Transverse colon (tissue), 4 donors: ENCODE measurements around the gene CDK5RAP2.

ENCODE experiments used
- EP300 ChIP-seq: sonication (generic); formaldehyde crosslinking; IDR thresholded peaks from one replicate; pipeline ENCODE4 v1.6.1; 2017; ENCODE audit warnings: antibody characterized with exemption, low read depth
- POLR2A ChIP-seq: fragments of 450-650 bp; IDR thresholded peaks from one replicate; pipeline ENCODE4 v1.6.1; 2016; ENCODE audit warnings: antibody characterized with exemption, mild to moderate bottlenecking, moderate library complexity
- POLR2AphosphoS5 ChIP-seq, 3 donors: sonication (generic); formaldehyde crosslinking; IDR thresholded peaks; one replicate each; pipeline ENCODE4 v1.6.1; 2016; ENCODE audit warnings: antibody characterized with exemption in 3 of 3
- TF ChIP-seq, protein P1 (sequence below), 5 experiments: fragments of 200-600 bp in 3 of 5; fragments of 450-650 bp in 2 of 5; sonication (generic) in 3 of 5; IDR thresholded peaks; 1 replicate in 2 of 5; 2 replicates in 3 of 5; pipeline ENCODE4 v1.5.1; 2016 to 2017; ENCODE audit warnings: antibody characterized with exemption in 5 of 5, inconsistent platforms in 3 of 5, mild to moderate bottlenecking in 2 of 5, moderate library complexity in 1 of 5

DNA sequence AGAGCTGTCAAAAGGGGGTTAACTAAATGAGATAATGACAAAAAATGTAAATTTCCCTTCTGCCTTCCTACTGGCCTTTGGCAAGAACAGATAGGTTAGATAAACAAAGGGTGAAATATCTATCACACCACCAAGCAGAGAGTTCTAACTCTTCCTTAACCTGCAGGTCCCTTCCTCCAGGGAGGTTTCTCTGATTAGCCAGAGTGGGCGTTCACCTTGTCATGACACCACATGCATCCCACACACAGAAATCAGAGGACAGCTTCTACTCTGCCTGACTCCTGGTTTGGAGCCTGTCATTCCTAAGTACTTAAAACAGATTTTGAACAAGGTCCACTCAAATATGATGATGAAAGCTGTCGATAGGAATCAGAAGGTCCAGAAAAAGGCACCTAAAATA, 180.0 kb downstream of the CDK5RAP2 start:
- TF ChIP-seq POLR2AphosphoS5 (IDR thresholded peaks at IDR 0.05) (no peak), POLR2A (no peak), EP300 (no peak)
- TF ChIP-seq, protein P1, sequence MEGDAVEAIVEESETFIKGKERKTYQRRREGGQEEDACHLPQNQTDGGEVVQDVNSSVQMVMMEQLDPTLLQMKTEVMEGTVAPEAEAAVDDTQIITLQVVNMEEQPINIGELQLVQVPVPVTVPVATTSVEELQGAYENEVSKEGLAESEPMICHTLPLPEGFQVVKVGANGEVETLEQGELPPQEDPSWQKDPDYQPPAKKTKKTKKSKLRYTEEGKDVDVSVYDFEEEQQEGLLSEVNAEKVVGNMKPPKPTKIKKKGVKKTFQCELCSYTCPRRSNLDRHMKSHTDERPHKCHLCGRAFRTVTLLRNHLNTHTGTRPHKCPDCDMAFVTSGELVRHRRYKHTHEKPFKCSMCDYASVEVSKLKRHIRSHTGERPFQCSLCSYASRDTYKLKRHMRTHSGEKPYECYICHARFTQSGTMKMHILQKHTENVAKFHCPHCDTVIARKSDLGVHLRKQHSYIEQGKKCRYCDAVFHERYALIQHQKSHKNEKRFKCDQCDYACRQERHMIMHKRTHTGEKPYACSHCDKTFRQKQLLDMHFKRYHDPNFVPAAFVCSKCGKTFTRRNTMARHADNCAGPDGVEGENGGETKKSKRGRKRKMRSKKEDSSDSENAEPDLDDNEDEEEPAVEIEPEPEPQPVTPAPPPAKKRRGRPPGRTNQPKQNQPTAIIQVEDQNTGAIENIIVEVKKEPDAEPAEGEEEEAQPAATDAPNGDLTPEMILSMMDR (IDR thresholded peaks at IDR 0.05), result no peak
